GM23338 (cell line): Measurements from ENCODE around the gene MRAS. TPM values are rescaled to one million over a fixed set of nuclear protein-coding genes. Genes with fewer than 3 reads are reported as not detected.
"Not testable (repeated sequence)": the region's sequence is repeated elsewhere in the genome, so short reads cannot be mapped to it uniquely, and the experiment has no call there.

Experiments used
- ATAC-seq: fragments of 200-7000 bp; cut with Tn5 transposase; 3 replicates; pipeline ENCODE4 v1.9.1; 2020
- DNase-seq: peaks from one replicate; pipeline ENCODE4 v3.0.0-alpha.2; 2015; ENCODE audit warnings: low spot score
- H2AFZ ChIP-seq: fragments of 200-600 bp; sonication (generic); 2 replicates; pipeline ENCODE4 v1.8.0; 2016; ENCODE audit warnings: antibody characterized with exemption, mild to moderate bottlenecking, moderate library complexity
- H3F3A ChIP-seq: fragments of 200-600 bp; sonication (generic); replicated peaks from 2 replicates; pipeline ENCODE4 v1.8.0; 2017; ENCODE audit warnings: antibody characterized with exemption, mixed run types, low read depth
- H3K27ac ChIP-seq: fragments of 200-600 bp; sonication (generic); 2 replicates; pipeline ENCODE4 v1.6.1; 2016; ENCODE audit warnings: low read depth
- H3K27me3 ChIP-seq: fragments of 200-600 bp; sonication (generic); 2 replicates; pipeline ENCODE4 v1.8.0; 2016; ENCODE audit warnings: mild to moderate bottlenecking, mixed run types, moderate library complexity; ENCODE audit not compliant: insufficient read depth
- H3K36me3 ChIP-seq: fragments of 200-600 bp; sonication (generic); 2 replicates; pipeline ENCODE4 v1.8.0; 2016; ENCODE audit warnings: mild to moderate bottlenecking; ENCODE audit not compliant: insufficient read depth
- H3K4me1 ChIP-seq: fragments of 200-600 bp; sonication (generic); 2 replicates; pipeline ENCODE4 v1.8.0; 2016; ENCODE audit warnings: mild to moderate bottlenecking, moderate library complexity; ENCODE audit not compliant: insufficient read depth
- H3K4me2 ChIP-seq: fragments of 200-600 bp; sonication (generic); 2 replicates; pipeline ENCODE4 v1.7.1; 2017; ENCODE audit warnings: mixed run types
- H3K4me3 ChIP-seq: fragments of 200-600 bp; sonication (generic); 2 replicates; pipeline ENCODE4 v1.6.1; 2016; ENCODE audit warnings: mixed run types
- H3K79me2 ChIP-seq: fragments of 200-600 bp; sonication (generic); replicated peaks from 2 replicates; pipeline ENCODE4 v1.8.0; 2017; ENCODE audit warnings: mild to moderate bottlenecking; ENCODE audit not compliant: insufficient read depth
- H3K9me2 ChIP-seq: fragments of 200-600 bp; sonication (generic); 2 replicates; pipeline ENCODE4 v1.8.0; 2017; ENCODE audit not compliant: insufficient read depth
- H4K20me1 ChIP-seq: fragments of 200-600 bp; sonication (generic); replicated peaks from 2 replicates; pipeline ENCODE4 v1.8.0; 2017; ENCODE audit warnings: mild to moderate bottlenecking; ENCODE audit not compliant: insufficient read depth
- H3K27ac Mint-ChIP-seq: 2 replicates; pipeline ENCODE4 v1.8.0; 2020; ENCODE audit warnings: inconsistent platforms, mild to moderate bottlenecking, moderate library complexity, mixed read lengths
- H3K27me3 Mint-ChIP-seq: 3 replicates; pipeline ENCODE4 v1.8.0; 2022; ENCODE audit warnings: low read depth, mild to moderate bottlenecking, moderate library complexity, mixed read lengths, inconsistent platforms; ENCODE audit not compliant: insufficient read depth, poor library complexity
- H3K36me3 Mint-ChIP-seq: 3 replicates; pipeline ENCODE4 v1.8.0; 2021; ENCODE audit warnings: low read depth, mild to moderate bottlenecking, inconsistent platforms, moderate library complexity, mixed read lengths
- H3K4me1 Mint-ChIP-seq: 3 replicates; pipeline ENCODE4 v1.8.0; 2020; ENCODE audit warnings: mild to moderate bottlenecking, inconsistent platforms, mixed read lengths
- H3K4me3 Mint-ChIP-seq: 3 replicates; pipeline ENCODE4 v1.8.0; 2021; ENCODE audit warnings: moderate library complexity, mild to moderate bottlenecking, inconsistent platforms, mixed read lengths
- H3K9me3 Mint-ChIP-seq: 3 replicates; pipeline ENCODE4 v1.8.0; 2020; ENCODE audit warnings: moderate library complexity, mild to moderate bottlenecking, inconsistent platforms, mixed read lengths
- CREB1 ChIP-seq: fragments of 250-450 bp; sonication (Bioruptor Pico); IDR thresholded peaks from 2 replicates; pipeline ENCODE4 v1.5.0; 2020; ENCODE audit warnings: low read depth, mild to moderate bottlenecking, moderate library complexity
- EZH2 ChIP-seq: fragments of 200-600 bp; sonication (generic); IDR thresholded peaks from one replicate; pipeline ENCODE4 v1.8.0; 2017; ENCODE audit warnings: antibody characterized with exemption, mild to moderate bottlenecking, low read depth; ENCODE audit not compliant: unreplicated experiment
- EZH2phosphoT487 ChIP-seq: fragments of 200-600 bp; sonication (generic); IDR thresholded peaks from one replicate; pipeline ENCODE4 v1.8.1; 2018; ENCODE audit warnings: antibody characterized with exemption; ENCODE audit not compliant: unreplicated experiment
- JUNB ChIP-seq: IDR thresholded peaks from one replicate; pipeline ENCODE4 v1.6.1; 2016; ENCODE audit warnings: antibody characterized with exemption; ENCODE audit not compliant: unreplicated experiment
- NANOG ChIP-seq: IDR thresholded peaks from 2 replicates; pipeline ENCODE4 v1.6.1; 2016; ENCODE audit warnings: antibody characterized with exemption, borderline replicate concordance
- POLR2AphosphoS5 ChIP-seq: IDR thresholded peaks from 2 replicates; pipeline ENCODE4 v1.6.1; 2016; ENCODE audit warnings: antibody characterized with exemption, low read depth
- STAT1 ChIP-seq: IDR thresholded peaks from one replicate; pipeline ENCODE4 v1.6.1; 2016; ENCODE audit warnings: antibody characterized with exemption; ENCODE audit not compliant: unreplicated experiment
- ZNF114 ChIP-seq: fragments of 250-450 bp; sonication (Bioruptor Pico); IDR thresholded peaks from 2 replicates; pipeline ENCODE4 v1.5.0; 2020; ENCODE audit warnings: mild to moderate bottlenecking, moderate library complexity
- polyA plus RNA-seq: library from polyadenylated mRNA; unstranded; fragments of >200 nt; fragmentation: Nextera tagmentation; extraction: Ambion mirVana; gene quantifications from 2 replicates; pipeline ENCODE4 v1.2.1, GENCODE V29; 2016
- total RNA-seq: library from RNA; depleted of rRNA; stranded (reverse); fragments of >200 nt; shearing (Covaris generic); gene quantifications from 2 replicates; pipeline ENCODE4 v1.2.3, GENCODE V29; 2014
- TF ChIP-seq, protein P1 (sequence below): IDR thresholded peaks from one replicate; pipeline ENCODE4 v1.6.1; 2018; ENCODE audit warnings: antibody characterized with exemption; ENCODE audit not compliant: unreplicated experiment
- TF ChIP-seq, protein P2 (sequence below): IDR thresholded peaks from 2 replicates; pipeline ENCODE4 v1.6.1; 2016; ENCODE audit warnings: antibody characterized with exemption
- TF ChIP-seq, protein P3 (sequence below), 2 experiments: fragments of 200-600 bp in 1 of 2; sonication (generic) in 1 of 2; conservative IDR thresholded peaks; 2 replicates each; pipeline versions ENCODE4 v1.5.1 to v1.6.1; 2016 to 2017; ENCODE audit warnings: antibody characterized with exemption in 2 of 2, low read depth in 2 of 2, mild to moderate bottlenecking in 2 of 2, moderate library complexity in 1 of 2

The MRAS gene
- total and polyA plus RNA-seq, 2 experiments from 2014 or later: 9.1 to 10.2 TPM

DNA sequence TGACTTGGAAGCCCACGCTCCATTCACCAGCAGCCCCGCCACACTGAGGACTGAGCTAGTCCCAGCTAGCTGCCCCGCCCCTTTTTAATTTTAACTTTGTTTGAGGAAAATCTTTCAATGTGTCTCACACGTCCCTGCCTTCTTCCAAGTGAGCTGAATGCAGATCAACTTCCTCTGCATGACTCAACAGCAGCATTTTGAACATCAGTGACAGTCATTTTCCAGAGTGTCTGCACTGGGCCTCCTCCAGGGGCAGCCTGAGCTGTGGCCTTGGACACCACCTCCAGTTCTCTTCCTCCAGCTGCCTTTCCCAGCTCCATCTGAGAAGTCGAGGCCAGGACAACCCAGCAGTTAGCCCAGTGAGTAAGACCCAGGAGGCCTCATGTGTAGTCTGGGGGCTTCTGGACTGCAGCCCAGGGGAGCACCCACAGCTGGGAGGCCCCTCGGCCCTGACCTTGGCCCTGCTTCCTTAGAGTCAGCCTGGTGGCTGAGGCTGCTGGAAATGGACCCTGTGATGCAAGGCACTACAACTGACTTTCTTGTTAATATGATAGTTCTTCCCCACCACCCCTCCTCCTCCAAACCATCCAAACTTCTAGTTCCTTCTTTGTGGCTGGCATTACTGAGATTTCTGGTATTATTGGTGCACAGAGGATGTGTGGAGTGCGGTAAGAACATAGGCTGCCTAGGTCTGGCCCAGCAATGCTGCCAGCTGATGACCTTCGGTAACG lies 64.6 kb downstream of the MRAS start:
- Mint-ChIP-seq H3K36me3 (no peaks in the 10 kb centered on the region), H3K9me3 (no peaks in the 10 kb centered on the region; the same call in 2 of the 3 replicates)

DNA sequence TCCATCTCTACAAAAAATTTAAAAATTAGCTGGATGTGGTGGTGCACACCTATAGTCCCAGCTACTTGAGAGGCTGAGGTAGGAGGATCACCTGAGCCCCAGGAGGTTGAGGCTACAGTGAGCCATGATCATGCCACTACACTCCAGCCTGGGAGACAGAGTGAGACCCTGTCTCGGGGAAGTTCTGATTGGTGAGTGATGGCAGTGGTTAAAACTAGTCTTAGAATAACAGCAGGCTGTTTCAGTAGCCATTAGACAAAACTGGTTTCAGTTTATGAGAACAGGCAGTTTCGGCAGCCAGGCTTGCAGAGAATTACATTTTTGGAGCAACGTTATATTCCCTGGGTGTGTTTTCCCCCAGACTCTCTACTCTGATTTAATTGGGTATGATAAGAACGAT lies 67.9 kb downstream of the MRAS start:
- DNase-seq, H3K27me3 Mint-ChIP-seq, H3K9me2 ChIP-seq, H3K4me3 ChIP-seq, H3K27ac Mint-ChIP-seq, H3K36me3 ChIP-seq, H3K4me2 ChIP-seq, H3K36me3 Mint-ChIP-seq, H3K27me3 ChIP-seq, H4K20me1 ChIP-seq, H3K79me2 ChIP-seq, ATAC-seq, H2AFZ ChIP-seq, H3K4me1 ChIP-seq, H3K4me3 Mint-ChIP-seq, H3K4me1 Mint-ChIP-seq, H3F3A ChIP-seq, H3K27ac ChIP-seq: not testable (repeated sequence)
- H3K9me3 Mint-ChIP-seq: peaks cover 17% of the 10 kb centered on the region; the same call in 2 of the 3 replicates

More for the DNA sequence above, 64.6 kb downstream of the MRAS start:
- peaks cover 20% of the 10 kb centered on the region for H3K4me1 ChIP-seq
- no peaks in the 10 kb centered on the region for H4K20me1 ChIP-seq
- Mint-ChIP-seq H3K27me3 (peaks cover 12% of the 10 kb centered on the region), H3K4me3 (no peak overlapping the region), H3K27ac (no peak overlapping the region), H3K4me1 (peaks cover 33% of the 10 kb centered on the region)
- no peak overlapping the region for H3K4me2 ChIP-seq
- no peak overlapping the region for H3K27ac ChIP-seq
- peaks cover 3% of the 10 kb centered on the region; the same call in 1 of the 2 replicates for H3F3A ChIP-seq
- no peak overlapping the region for H2AFZ ChIP-seq
- no peaks in the 10 kb centered on the region for H3K79me2 ChIP-seq
- DNase-seq (no peak), ATAC-seq (no peak)
- no peaks in the 10 kb centered on the region for H3K36me3 ChIP-seq
- H3K4me3 ChIP-seq: no peak overlapping the region
- no peaks in the 10 kb centered on the region for H3K27me3 ChIP-seq
- peaks cover 17% of the 10 kb centered on the region; the same call in 1 of the 2 replicates for H3K9me2 ChIP-seq
- TF ChIP-seq ZNF114: no peak
- TF ChIP-seq, protein P1, sequence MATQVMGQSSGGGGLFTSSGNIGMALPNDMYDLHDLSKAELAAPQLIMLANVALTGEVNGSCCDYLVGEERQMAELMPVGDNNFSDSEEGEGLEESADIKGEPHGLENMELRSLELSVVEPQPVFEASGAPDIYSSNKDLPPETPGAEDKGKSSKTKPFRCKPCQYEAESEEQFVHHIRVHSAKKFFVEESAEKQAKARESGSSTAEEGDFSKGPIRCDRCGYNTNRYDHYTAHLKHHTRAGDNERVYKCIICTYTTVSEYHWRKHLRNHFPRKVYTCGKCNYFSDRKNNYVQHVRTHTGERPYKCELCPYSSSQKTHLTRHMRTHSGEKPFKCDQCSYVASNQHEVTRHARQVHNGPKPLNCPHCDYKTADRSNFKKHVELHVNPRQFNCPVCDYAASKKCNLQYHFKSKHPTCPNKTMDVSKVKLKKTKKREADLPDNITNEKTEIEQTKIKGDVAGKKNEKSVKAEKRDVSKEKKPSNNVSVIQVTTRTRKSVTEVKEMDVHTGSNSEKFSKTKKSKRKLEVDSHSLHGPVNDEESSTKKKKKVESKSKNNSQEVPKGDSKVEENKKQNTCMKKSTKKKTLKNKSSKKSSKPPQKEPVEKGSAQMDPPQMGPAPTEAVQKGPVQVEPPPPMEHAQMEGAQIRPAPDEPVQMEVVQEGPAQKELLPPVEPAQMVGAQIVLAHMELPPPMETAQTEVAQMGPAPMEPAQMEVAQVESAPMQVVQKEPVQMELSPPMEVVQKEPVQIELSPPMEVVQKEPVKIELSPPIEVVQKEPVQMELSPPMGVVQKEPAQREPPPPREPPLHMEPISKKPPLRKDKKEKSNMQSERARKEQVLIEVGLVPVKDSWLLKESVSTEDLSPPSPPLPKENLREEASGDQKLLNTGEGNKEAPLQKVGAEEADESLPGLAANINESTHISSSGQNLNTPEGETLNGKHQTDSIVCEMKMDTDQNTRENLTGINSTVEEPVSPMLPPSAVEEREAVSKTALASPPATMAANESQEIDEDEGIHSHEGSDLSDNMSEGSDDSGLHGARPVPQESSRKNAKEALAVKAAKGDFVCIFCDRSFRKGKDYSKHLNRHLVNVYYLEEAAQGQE: no peak
- no peak for TF ChIP-seq NANOG
- no peak for TF ChIP-seq STAT1
- no peak for TF ChIP-seq EZH2phosphoT487

DNA sequence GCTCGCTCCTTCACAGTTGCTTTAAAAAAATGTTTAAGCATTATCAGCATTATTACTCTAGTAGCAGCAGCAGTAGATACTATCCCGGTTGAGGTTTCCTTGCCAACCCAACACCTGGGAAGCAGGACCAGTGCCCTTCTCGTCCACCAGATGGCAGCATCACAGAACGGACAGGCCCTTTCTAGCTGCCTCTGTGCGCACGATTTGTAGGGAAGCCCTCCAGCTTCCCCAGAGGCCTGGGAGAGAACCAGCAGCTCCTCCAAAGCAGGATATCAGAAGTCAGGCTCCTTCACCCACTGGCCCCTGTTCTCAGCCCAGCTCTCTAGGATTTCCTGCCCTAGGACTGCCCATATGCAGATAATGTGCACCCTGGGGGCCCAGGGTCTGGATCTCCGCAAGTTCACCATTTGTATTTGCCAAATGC lies 69.2 kb downstream of the MRAS start:
- Mint-ChIP-seq H3K27ac (no peak overlapping the region), H3K36me3 (peaks cover 9% of the 10 kb centered on the region; the same call in 2 of the 3 replicates), H3K4me1 (peaks cover 14% of the 10 kb centered on the region), H3K9me3 (peaks cover 17% of the 10 kb centered on the region; the same call in 2 of the 3 replicates), H3K27me3 (peaks cover 7% of the 10 kb centered on the region), H3K4me3 (no peak overlapping the region)
- Histone ChIP-seq H3K79me2 (no peaks in the 10 kb centered on the region), H3K4me3 (no peak overlapping the region), H3K36me3 (no peaks in the 10 kb centered on the region), H3K27ac (no peak overlapping the region), H3K9me2 (0 out of 2 replicates have a peak, but pooled peaks cover 5% of the 10 kb centered on the region), H4K20me1 (no peaks in the 10 kb centered on the region), H2AFZ (peak overlapping the region; percentile 85), H3K27me3 (no peaks in the 10 kb centered on the region), H3K4me2 (no peak overlapping the region), H3K4me1 (no peaks in the 10 kb centered on the region), H3F3A (no peaks in the 10 kb centered on the region)
- peak; percentile 99 for ATAC-seq
- peak; percentile 96 for DNase-seq
- TF ChIP-seq, protein P2, sequence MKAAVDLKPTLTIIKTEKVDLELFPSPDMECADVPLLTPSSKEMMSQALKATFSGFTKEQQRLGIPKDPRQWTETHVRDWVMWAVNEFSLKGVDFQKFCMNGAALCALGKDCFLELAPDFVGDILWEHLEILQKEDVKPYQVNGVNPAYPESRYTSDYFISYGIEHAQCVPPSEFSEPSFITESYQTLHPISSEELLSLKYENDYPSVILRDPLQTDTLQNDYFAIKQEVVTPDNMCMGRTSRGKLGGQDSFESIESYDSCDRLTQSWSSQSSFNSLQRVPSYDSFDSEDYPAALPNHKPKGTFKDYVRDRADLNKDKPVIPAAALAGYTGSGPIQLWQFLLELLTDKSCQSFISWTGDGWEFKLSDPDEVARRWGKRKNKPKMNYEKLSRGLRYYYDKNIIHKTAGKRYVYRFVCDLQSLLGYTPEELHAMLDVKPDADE: no peak
- no peak for TF ChIP-seq EZH2
- TF ChIP-seq ZNF114: no peak
- TF ChIP-seq, protein P3, sequence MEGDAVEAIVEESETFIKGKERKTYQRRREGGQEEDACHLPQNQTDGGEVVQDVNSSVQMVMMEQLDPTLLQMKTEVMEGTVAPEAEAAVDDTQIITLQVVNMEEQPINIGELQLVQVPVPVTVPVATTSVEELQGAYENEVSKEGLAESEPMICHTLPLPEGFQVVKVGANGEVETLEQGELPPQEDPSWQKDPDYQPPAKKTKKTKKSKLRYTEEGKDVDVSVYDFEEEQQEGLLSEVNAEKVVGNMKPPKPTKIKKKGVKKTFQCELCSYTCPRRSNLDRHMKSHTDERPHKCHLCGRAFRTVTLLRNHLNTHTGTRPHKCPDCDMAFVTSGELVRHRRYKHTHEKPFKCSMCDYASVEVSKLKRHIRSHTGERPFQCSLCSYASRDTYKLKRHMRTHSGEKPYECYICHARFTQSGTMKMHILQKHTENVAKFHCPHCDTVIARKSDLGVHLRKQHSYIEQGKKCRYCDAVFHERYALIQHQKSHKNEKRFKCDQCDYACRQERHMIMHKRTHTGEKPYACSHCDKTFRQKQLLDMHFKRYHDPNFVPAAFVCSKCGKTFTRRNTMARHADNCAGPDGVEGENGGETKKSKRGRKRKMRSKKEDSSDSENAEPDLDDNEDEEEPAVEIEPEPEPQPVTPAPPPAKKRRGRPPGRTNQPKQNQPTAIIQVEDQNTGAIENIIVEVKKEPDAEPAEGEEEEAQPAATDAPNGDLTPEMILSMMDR (conservative IDR thresholded peaks at IDR 0.05; ENCODE audit: low read depth in 2 of 2): peak; percentile 93 to 98
- TF ChIP-seq STAT1: no peak
- no peak for TF ChIP-seq JUNB
- TF ChIP-seq POLR2AphosphoS5: no peak
- peak; percentile 21; the same call in 1 of the 2 replicates for TF ChIP-seq CREB1 (CRISPR knock-in tag)
